ENCODE results near the gene GPR37. TPM values are rescaled to one million over a fixed set of nuclear protein-coding genes. Genes with fewer than 3 reads are reported as not detected.

GPR37 gene
- total RNA-seq, 1 donor from 2014 or later = not detected

Other genes starting within 250 kb of the GPR37 start
- gene POT1, start 164.0 kb upstream of the GPR37 start, total RNA-seq = 12.1 TPM